Activated CD4-positive, alpha-beta T cell treated with anti-CD3 and anti-CD28 coated beads, Interleukin-2, amount 50 U/mL, for 16 hours (primary cell): Measurements from ENCODE around the gene EIF4G3.
"Not testable (repeated sequence)": the region's sequence is repeated elsewhere in the genome, so short reads cannot be mapped to it uniquely, and the experiment has no call there.

Source experiments
- DNase-seq: peaks from one replicate; pipeline ENCODE4 v3.0.0-alpha.2; 2020

EIF4G3 gene

GRCh38 chr1:21100481-21100921 lies 76.2 kb downstream of the EIF4G3 start:
- DNase-seq, result no peak

GRCh38 chr1:21099869-21100131 lies 76.9 kb downstream of the EIF4G3 start:
- DNase-seq, result no peak

DNA sequence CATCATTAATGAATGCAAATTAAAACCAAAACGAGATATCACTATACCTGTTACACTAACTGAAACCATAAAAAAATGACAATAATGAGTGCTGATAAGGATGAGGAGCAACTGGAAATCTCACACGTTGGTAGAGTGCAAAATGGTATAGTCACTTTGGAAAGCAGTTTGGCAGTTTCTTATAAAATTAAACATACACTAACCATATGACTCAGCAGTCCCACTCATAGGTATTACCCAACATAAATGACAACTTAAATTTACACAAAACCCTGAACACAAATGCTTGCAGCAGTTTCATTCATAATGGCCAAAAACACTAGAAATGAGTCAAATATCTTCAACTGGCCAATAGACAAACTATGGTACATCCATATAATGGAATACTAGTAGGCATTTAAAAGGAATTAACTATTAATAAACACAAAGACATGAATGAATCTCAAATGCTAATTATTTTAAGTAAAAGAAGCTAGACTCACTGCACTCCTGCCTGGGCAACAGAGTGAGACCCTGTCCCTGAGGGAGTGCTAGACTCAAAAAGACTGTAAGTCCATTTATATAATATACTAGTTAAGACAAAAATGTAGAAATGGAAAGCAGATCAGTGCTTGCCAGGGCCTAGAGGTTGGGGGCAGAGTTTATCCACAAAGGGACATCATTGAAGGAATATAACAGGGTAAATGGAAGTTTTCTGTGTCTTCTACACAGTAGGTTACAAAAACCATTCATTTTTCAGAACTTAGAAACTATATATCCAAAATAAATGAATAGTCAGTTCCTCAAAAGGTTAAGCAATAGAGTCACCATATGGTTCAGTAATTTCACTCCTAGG lies 77.4 kb downstream of the EIF4G3 start:
- DNase-seq, result peak; percentile 62

DNA sequence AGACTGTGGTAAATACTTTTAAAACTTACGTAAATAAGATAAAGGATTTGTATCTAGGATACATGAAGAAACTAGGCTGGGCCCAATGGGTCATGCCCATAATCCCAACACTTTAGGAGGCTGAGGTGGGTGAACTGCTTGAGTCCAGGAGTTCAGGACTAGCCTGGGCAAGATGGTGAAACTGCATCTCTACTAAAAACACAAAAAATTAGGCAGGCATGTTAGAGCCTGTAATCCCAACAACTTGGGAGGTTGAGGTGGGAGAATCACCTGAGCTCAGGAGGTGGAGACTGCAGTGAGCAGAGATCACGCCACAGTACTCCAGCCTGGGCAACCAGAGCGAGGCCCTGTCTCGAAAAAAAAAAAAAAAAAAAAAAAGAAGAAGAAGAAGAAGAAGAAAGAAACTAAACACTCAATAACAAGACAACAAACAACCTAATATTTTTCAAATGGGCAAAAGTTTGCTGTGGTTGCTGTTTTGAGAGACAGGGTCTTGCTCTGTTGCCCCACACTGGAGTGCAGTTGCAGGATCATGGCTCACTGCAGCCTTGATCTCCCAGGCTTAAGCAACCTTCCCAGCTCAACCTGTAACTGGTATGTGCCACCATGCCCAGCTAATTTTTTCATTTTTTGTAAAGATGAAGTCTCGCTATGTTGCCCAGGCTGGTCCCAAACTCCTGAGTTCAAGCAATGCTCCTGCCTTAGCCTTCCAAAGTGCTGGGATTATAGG lies 78.3 kb downstream of the EIF4G3 start:
- DNase-seq, result no peak

DNA sequence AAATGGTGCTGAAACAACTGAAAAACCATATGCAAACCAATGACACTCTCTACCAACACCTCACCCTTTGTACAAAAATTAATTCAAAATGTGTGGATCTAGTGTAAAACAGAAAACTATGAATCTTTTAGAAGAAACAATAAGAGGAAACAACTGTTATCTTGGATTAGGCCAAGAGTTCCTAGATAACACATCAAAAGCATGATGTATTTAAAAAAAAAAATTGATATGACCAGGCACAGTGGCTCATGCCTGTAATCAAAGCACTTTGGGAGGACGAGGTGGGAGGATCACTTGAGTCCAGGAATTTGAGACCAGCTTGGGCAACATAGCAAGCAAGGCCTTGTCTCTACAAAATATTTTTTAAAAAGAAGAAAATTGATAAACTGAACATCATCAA lies 79.0 kb downstream of the EIF4G3 start:
- DNase-seq, result no peak

DNA sequence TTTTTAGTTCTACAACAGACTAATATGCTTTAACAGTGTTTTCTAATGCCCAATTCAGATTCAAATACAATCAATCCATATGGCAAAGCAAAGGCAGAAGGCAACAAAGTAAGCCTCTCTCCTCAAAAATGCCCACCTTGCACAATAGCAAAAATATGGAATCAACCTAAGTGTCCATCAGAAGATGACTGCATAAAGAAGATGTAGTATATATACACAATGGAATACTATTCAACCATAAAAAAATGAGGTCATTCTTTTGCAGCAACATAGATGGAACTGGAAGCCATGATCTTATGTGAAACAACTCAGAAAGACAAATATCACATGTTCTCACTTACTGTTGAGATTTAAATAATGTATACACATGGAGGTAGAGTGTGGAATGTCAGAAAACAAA lies 80.7 kb downstream of the EIF4G3 start:
- DNase-seq, result no peak

DNA sequence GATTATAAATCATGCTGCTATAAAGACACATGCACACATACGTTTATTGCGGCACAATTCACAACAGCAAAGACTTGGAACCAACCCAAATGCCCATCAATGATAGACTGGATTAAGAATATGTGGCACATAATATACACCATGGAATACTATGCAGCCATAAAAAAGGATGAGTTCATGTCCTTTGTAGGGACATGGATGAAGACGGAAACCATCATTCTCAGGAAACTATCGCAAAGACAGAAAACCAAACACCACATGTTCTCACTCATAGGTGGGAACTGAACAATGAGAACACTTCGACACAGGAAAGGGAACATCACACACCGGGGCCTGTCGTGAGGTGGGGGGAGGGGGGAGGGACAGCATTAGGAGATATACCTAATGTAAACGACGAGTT lies 82.4 kb downstream of the EIF4G3 start:
- DNase-seq, result not testable (repeated sequence)

GRCh38 chr1:21093271-21093958 lies 83.3 kb downstream of the EIF4G3 start:
- DNase-seq, result not testable (repeated sequence)

DNA sequence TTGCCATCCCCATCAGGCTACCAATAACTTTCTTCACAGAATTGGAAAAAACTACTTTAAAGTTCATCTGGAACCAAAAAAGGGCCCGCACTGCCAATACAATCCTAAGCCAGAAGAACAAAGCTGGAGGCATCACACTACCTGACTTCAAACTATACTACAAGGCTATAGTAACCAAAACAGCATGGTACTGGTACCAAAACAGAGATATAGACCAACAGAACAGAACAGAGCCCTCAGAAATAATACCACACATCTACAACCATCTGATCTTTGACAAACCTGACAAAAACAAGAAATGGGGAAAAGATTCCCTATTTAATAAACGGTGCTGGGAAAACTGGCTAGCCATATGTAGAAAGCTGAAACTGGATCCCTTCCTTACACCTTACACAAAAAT lies 84.2 kb downstream of the EIF4G3 start:
- not testable (repeated sequence) for DNase-seq

GRCh38 chr1:21091053-21091690 lies 85.5 kb downstream of the EIF4G3 start:
- not testable (repeated sequence) for DNase-seq

DNA sequence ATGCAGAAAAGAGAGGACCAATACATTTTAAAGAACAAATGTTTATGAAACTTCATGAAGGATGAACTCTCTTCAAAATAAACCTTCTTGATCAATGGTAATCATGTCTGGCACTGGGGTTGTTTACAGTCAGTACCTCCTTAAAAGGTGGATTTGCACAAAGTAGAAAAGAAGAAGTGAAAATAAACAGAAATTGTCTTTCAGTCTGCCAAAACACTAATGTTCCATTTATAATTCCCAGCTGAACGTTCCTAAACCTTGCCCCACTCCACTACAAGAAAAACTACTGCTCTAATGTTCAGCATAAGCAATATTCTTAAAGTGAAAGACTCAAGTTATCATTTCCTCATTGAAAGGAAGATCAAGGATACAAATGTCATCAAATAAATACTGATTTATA lies 86.2 kb downstream of the EIF4G3 start:
- no peak for DNase-seq

DNA sequence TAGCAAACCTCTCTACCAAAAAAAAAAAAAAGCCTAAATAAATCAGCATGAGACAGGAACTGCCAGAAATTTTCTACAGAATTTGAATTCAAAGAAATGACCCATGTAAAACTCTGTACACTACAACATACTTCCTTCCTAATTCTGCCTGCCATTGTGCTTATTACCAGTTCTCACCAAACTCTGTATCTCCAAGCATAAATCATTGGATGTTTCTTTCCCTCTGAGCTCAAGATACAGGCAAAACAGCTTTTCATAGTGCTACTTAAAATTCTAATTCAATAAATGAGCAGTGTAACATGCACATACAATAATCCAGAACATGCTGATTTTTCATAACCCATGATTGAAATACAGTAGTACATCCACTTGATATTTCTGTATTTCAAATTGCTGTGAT lies 87.0 kb downstream of the EIF4G3 start:
- no peak for DNase-seq

DNA sequence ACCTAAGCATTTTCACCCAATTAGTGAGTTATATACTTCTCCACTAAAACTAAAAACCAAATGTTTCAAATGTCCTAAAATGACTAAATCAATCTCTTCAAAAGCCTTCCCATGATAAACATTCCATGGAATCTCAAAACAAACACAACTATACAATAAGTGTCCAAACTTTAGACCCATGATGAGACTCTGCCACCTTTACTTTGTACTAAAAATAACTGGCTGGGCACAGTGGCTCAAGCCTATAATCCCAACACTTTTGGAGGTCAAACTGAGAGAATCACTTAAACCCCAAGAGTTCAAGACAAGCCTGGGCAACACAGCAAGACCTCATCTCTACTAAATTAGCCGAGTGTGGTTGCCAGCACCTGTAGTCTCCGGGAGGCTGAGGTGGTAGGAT lies 87.4 kb downstream of the EIF4G3 start:
- no peak for DNase-seq

GRCh38 chr1:21084111-21084810 lies 92.4 kb downstream of the EIF4G3 start:
- no peak for DNase-seq

- no peak for DNase-seq
Measured at GRCh38 chr1:21082073-21082472, 94.6 kb downstream of the EIF4G3 start.

GRCh38 chr1:21077085-21077484 lies 99.6 kb downstream of the EIF4G3 start:
- peak; percentile 12 for DNase-seq

DNA sequence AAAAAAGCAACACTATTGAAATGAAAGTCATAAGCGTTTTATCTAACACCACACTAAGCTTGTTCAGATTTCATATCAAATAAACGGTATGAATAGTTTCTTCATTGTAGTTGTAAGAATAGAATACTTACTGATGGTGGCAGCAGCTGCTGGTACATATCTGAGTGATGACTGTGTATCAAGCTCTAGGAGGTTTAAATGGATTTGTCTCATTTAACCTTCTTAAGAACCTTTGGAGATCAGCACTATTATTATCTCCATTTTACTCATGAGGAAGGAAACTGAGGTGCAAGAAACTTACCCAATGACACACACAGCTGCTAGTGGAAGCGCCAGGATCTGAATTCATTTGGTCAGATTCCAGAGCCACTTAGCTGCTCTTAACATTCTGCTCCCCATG lies 104.0 kb downstream of the EIF4G3 start:
- no peak for DNase-seq

GRCh38 chr1:21069549-21069948 lies 107.1 kb downstream of the EIF4G3 start:
- no peak for DNase-seq

- DNase-seq, result peak; percentile 3
Measured at GRCh38 chr1:21068937-21069336, 107.8 kb downstream of the EIF4G3 start.

GRCh38 chr1:21067551-21068227 lies 109.0 kb downstream of the EIF4G3 start:
- DNase-seq, result no peak

DNA sequence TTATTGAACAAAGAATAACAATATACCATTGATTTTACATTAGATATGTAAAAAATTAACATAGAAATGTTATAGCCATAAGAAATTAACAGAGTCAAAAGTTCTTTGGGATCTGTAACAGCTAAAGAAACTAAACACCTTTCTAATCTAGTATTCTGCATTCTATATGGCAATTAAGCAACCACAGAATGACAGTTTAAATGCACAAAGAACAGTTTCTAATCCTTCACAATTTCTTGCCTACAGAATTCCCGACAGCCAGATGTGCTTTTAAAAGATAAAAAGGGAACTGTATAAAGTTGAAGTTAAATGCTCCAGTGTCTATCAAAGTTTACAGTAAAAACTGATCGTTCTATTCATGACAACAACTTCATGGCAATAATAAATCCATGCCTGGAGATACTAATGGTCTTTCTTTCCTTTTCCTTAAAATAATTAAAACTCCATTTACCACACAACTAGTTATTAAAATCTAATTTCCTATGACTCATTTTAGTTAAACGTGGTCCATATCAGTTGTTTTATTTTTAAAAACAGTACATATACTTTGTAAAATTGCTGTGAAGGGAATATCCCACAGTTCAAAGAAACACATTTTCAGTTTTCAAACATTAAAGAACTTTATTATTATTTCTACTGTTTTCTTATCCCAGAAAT lies 110.2 kb downstream of the EIF4G3 start:
- DNase-seq, result no peak

DNA sequence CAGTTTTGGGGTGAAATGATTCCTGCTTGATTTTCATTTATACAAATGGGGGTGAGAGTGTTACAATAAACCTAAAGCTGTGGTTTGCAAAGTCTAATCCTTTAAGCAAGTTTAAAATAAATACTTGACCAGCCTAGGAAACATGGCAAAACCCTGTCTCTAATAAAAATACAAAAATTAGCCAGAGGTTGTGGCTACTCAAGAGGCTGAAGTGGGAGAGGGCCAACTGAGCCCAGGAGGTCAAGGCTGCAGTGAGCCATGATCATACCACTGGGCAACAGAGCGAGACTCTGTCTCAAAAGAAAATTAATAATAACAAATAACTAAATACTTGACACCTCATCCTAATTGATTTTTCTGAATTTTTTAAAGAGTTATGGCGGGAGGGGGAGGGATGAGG lies 110.8 kb downstream of the EIF4G3 start:
- DNase-seq, result no peak
